Ovary (tissue), 9 donors: Measurements from ENCODE around the gene TMEM164. TPM values are rescaled to one million over a fixed set of nuclear protein-coding genes. Genes with fewer than 3 reads are reported as not detected.

Experiments used
- microRNA counts: library from miRNA; unstranded; fragments of <30 nt; microRNA quantifications from one replicate; lab custom pipeline; 2016
- microRNA-seq, 3 donors: library from miRNA; unstranded; fragments of <30 nt; microRNA quantifications; one replicate each; pipeline versions ENCODE4 to v1.2.0, GENCODE V29; 2019 to 2020
- polyA plus RNA-seq, 2 donors: library from polyadenylated mRNA; stranded (reverse); fragments of 200-250 nt in 1 of 2; fragments of 350-450 nt in 1 of 2; fragmentation: Illumina TruSeq in 1 of 2; extraction: RNeasy Lipid Tissue Mini Kit (QIAGEN cat#74804) in 1 of 2; gene quantifications; one replicate each; pipeline ENCODE4 v1.2.3, GENCODE V29; 2013 to 2014
- small RNA-seq: library from RNA; depleted of rRNA; stranded (forward); fragments of <200 nt; gene quantifications from one replicate; pipeline ENCODE3, GENCODE V24; 2016
- total RNA-seq, 7 donors: library from RNA; depleted of rRNA in 2 of 7; stranded (reverse); fragments of >200 nt in 2 of 7; fragmentation: NEBNext Ultra II Directional in 3 of 7; extraction: Animal tissue kit (Norgen Biotek cat#: 25700) in 3 of 7; gene quantifications; one replicate each; pipeline versions ENCODE4 v1.1.0 to v1.2.4, GENCODE V29; 2016 to 2023
- donor health status: DM: no; HTN: no; CAD: no; lungs with moderate emphysema.
- donor health status: DM: no; HTN: no; CAD: no.
- donor health status: Bipolar disorder and iron deficiency.
- donor health status: DM: yes; HTN: yes; CAD: no.
- donor health status: DM: no; HTN: no; CAD: no.
- donor health status: DM: yes; HTN: yes; CAD: no.

TMEM164 gene
- total and polyA plus RNA-seq, 9 donors, result 17.5 to 59.4 (median 32.4) TPM

MicroRNAs within 50 kb of the gene (microRNA counts, 767-probe panel; counts per million panel counts)
- microRNA hsa-miR-652-3p (lab: Ali Mortazavi, UCI), result 530 counts per million, percentile 78 among the panel's probes with 10 or more counts

Small RNAs within 50 kb of the gene (microRNA-seq; reads per million reads assigned to microRNA genes)
- gene MIR3978 (0 reads per million in 3 donors), gene MIR652 (454 to 2,207 (median 926) reads per million in 3 donors)

Small RNAs within 50 kb of the gene (small RNA-seq; reads per million reads assigned to genes)
- not detected for gene MIR3978
- 7.3 reads per million, percentile 82 among the genes with 10 or more reads in this experiment for gene MIR652
- gene SNORD96B, result not detected
